GM21423 (cell line): ENCODE results near the gene PAXIP1.
"Not testable (repeated sequence)": the region's sequence is repeated elsewhere in the genome, so short reads cannot be mapped to it uniquely, and the experiment has no call there.

Source experiments
- ATAC-seq: cut with Tn5 transposase; IDR thresholded peaks from one replicate; pipeline ENCODE4 v1.9.1; 2021; ENCODE audit warnings: mild to moderate bottlenecking, moderate library complexity; ENCODE audit not compliant: unreplicated experiment

PAXIP1 gene

DNA sequence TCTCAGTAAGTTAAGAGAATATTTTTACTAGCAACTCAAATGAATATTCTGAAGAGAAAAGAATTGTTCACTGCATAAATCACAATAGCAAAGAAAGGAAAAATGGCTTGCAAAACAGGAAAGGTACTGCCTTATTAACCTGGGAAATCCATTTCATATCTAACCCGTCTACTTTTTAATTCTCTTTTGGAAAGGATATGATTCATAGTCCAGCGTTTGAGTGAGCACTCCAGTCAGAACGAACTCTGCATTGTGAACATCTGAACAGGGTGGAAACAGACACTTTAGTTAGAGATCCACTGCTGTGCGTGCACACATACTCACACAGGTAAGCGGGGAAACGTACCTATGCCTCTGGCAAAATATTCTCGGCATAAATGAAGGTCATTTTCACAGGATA is 56.8 kb downstream of the PAXIP1 start:
- no peak for ATAC-seq

DNA sequence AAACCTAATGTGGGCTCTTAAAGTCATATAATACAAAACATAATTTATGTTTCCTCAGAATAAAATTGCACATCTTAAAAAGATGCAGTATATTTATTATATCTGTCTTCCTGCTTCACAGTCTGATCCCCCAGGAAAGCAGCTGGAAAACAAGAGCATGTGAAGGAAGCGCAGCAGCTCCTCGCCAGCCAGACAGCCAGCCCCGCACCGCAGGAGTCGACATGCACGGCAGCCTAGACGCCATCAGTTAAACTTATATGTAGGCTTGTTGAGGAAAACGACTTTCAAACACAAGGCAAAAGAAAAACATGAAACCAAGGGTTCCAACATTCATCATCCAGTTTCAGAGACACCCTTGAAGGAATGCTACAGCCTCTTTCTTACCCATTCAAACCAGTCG is 59.0 kb downstream of the PAXIP1 start:
- ATAC-seq: no peak

DNA sequence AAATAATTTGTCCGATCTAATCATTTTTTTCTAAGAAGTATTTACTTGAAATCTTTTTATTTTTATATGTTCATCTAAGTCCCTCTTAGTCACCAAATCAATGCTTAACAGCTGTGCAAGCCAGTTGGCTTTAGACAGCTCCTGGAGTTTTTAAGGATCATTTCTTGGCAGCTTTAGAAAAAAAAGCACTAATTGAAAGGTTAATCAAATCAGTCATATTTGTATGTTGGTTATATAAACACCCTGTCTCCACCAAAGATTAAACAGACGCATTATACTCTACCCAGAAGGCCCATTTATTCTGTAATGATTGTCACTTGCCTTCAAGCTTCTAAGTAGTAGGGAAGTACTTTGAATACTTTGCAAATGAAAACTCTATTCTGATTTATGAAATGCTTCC is 60.2 kb downstream of the PAXIP1 start:
- ATAC-seq: no peak

DNA sequence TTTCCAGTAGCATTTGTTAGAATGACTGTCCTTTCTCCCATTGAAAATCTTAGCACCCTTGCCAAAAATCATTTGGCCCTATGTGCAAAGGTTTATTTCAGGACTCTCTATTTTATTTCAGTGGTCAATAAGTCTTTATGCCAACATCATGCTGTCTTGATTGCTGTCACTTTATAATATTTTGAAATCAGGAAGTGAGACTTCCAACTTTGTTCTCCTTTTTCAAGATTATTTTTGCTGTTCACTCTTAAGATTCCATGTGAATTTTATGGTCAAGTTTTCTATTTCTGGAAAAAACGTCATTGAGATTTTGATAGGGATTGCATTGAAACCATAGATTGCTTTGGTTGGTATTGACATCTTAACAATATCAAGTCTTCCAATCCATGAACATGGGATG is 65.1 kb downstream of the PAXIP1 start:
- ATAC-seq: no peak

DNA sequence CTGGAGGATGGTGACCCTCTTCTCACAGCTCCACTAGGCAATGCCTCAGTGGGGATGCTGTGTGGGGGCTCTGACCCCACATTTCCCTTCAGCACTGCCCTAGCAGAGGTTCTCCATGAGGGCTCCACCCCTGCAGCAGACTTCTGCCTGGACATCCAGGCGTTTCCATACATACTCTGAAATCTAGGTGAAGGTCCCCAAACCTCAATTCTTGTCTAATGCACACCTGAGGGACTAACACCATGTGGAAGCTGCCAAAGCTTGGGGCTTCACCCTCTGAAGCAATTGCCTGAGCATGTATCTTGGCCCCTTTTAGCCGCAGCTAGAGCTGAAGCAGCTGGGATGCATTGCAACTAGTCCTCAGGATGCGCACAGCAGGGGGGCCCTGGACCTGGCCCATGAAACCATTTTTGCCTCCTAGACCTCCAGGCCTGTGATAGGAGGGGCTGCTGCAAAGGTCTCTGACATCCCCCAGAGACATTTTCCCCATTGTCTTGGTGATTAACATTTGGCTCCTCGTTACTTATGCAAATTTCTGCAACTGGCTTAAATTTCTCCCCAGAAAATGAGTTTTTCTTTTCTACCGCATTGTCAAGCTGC is 68.5 kb downstream of the PAXIP1 start:
- not testable (repeated sequence) for ATAC-seq

DNA sequence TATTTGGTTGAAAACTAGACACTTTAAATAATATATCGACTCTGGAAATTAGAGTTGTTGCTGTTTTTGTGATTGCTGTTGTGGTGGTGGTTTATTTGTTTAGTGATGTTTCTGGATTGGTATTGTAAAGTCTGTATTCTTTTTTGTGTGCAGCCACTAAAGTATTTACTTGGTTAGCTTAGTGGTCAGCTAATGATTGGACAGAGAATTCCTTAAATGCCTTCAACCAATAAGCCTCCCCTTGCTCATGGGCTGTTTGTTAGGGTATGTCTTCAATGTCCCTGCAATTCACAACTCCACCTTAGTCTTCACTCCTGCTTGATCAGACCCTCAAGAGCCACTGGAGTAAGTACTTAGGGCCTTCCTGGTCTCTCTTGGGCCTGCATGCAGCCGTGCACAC is 71.0 kb downstream of the PAXIP1 start:
- no peak for ATAC-seq

DNA sequence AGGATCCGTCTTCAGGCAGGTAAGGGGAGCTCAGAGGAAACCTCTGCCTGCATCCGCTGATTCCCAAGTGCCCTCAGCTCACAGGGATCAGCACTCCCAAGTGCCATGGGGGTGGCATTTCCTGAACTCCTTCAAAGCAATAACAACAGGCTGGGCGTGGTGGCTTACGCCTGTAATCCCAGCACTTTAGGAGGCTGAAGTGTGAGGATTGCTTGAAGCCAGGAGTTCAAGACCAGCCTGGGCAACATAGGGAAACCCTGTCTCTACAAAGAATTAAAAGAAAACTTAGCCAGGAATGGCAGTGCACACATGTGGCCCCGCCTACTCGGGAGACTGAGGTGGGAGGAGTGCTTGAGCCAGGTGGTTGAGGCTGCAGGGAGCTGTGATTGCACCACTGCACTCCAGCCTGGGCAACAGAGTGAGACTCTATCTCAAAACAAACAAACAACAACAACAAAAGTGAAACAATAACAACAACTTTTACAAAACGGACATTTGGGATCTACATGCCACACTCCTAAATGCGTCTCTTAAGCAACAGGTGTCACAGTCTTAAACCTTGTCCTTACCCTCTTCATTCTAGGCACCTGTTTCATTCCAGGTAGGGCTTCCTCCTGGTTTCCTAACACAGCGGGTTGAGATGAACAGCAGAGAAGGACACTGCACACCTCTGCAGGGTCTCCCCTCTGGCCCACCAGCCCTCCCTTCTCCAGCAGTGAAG is 73.8 kb downstream of the PAXIP1 start:
- ATAC-seq: no peak

DNA sequence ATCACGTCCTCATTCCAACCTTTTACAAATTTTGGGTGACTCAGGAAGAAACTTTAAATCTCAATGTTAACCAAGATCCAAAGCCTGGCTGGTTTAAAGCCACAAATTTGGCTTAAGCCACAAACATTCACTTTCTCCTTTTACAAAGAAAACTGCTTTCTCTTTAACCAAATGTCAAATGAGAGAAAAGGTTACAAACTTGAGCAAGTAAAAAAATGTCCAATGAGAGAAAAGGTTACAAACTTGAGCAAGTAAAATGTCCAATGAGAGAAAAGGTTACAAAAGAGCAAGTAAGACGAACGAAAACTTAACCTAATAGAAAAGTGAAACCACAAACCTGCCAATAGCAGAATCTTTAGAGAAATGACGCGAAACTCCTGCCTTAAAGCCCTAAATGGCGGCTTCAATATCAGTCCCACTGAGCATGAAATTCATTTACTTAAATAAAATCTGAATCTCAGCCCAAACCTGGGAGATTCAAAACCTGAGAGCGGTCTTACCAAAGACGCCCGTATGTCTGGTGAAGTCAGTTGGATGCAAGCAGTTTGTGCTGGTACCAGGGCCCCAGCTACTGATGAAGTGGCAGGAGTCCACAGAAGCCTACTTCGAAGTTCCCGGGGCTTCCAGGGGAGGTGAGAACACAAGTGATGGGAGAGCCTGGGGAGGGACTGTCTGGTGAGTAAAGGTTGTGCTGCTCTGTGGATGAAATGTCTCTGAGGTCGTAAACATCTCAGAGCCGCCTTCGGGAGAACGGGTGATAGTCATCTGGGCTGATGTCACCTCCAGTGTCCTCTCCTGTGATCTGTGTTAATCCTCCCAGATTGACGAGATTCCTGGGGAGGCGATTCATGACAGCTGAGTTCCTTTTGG is 74.6 kb downstream of the PAXIP1 start:
- ATAC-seq: peak; percentile 82

DNA sequence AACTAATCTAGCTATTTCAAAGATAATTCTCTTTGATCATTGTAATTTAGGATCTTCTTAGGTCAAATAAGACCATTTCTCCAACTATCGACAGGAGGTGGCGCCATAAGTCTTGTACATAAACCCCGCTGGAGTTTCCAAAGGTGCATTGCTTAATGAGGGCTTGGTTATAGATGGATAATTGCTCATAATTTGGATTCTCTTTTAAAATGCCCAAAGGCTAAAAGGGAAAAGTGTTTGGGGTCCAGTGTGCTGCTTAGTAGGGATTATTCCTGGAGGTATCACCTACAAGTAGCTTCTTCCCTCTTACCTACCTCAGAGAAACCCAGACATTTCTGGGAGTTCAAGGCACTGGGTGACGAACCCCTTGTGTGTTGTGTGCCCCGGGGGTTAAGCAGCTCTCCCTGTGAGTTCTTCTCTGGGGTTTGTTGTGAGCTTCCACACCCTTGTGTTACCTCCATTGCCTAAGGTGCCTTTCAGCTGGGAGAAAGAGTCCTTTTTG is 75.2 kb downstream of the PAXIP1 start:
- ATAC-seq: peak; percentile 51

DNA sequence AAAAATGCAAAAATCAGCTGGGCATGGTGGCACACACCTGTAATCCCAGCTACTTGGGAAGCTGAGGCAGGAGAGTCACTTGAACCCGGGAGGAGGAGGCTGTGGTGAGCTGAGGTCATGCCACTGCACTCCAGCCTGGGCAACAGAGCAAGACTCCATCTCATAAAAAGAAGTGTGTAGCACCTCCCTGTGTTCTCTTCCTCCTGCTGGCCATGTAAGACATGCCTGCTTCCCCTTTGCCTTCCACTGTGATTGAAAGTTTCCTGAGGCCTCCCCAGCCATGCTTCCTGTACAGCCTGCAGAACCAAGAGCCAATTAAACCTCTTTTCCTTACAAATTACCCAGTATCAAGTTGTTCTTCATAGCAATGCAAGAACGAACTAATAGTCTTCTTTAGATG is 80.5 kb downstream of the PAXIP1 start:
- not testable (repeated sequence) for ATAC-seq

DNA sequence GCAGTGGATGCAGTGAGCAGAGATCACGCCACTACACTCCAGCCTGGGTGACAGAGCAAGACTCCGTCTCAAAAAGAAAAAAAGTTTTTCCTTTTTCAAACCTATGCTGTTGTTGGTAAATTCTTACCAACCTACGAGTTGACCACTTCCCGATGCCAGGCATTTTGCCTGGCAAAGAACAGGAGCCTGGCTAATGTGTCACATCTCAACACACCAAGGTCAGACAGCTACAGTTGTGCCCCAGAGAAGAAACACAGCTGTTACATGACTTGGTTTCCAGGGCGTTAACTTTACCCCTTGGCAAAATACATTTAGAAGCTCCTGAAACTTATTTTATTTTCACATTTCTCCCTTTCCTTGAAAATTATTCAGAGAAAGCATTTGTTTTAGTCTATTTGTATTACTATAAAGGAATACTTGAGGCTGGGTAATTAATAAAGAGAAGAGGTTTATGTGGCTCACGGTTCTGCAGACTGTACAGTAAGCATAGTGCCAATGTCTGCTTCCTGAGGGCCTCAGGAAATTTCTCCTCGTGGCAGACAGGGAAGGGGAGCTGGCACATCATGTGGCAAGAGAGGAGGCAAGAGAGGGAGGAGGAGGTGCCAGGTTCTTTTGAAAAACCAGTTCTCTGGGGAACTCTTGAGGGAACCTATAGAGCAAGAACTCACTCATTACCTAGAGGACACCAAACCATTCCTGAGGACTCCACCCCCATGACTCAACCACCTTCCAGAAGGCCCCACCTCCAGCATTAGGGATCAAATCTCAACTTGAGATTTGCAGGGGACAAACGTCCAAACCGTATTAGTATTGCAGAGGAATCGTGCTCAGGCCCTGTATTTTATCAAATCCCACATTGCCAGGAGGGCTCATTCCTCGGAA is 83.3 kb downstream of the PAXIP1 start:
- no peak for ATAC-seq

DNA sequence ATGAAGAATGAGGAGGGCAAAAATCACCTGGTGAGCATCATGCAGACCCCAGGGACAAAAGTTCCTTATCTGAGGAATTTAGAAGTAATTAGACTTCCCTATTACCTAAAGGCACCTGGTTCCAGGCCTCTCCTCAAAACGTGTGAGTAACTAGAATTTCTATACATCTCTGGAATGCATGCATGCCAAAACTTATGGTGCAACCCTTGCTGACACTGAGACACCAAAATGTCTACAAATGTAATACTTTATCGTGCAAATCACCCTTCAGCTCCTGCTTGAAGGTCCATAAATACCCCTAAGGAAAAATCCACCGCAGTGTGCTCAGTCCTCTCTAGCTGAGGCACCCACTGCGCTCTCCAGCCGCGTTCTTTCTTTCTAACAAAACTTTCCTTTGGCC is 84.2 kb downstream of the PAXIP1 start:
- ATAC-seq: no peak

DNA sequence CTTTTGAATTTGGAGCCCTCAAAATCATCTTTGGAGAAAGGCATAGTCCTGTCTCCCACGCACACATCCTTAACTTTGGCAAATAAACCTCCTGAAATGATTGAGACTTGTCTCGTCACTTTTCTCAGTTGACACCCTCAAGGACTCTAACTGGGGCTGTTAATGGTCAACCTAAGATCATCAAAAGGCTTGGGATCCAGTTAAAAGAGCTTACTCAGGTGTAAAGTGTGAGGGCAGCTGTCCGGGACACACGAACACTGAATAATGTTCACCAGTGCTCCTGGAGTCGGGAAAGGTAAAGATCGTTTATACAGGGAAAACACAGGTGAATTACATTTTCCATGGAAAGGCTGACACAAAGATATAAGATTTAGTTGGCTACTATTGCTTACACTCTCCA is 84.7 kb downstream of the PAXIP1 start:
- ATAC-seq: no peak

DNA sequence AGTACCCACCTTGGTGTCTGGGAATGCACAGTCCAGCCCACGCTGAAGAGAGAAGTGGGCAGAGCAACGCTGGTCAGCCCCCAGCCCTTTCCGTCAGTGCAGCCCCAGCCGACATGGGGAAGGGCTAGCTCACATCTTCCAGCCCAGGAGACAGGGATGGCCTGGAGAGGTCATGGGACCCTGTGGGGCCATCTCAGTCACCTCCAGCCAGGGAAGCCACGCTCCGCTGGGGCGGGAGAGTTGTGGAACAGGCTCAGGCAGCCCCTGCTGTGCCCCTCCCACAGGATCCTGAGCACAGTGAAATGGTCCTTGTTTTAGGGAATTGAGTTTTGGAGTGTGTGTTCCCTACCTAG is 85.1 kb downstream of the PAXIP1 start:
- no peak for ATAC-seq

DNA sequence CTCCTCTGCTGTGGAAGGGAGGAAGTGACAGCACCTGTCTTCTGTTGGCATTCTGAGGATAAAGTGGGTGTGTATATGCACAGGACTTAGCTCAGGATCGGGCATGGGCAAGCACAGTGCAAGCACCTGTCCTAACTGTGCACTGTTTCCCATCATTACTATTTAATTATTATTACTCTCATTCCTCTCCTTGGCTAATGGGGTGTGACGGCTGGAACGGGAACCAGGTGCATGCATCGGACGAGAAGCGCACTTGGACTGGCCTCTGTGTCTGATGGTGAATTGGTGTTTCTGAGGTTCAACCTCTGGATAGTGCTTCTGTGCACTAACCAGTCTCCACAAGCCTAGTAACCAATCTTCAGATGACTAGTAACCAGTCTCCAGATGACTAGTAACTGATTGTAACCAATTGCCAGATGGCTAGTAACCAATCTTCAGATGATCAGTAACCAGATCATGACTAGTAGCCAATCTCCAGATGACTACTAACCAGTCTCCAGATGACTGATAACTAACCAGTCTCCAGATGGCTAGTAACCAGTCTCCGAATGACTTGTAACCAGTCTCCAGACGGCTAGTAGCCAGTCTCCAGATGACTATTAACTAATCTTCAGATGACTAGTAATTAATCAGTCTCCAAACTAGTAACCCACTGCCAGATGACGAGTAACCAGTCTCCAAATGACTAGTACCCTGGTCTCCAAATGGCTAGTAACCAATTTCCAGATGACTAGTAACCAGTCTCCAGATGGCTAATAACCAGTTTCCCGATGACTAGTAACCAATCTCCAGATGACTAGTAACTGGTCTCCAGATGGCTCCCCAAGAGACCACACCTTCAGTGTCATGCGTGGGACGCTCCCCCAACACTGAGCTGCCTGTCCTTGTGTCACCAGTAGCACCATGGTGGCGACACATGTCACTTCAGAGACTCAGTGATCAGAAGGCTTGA is 85.8 kb downstream of the PAXIP1 start:
- ATAC-seq: no peak

DNA sequence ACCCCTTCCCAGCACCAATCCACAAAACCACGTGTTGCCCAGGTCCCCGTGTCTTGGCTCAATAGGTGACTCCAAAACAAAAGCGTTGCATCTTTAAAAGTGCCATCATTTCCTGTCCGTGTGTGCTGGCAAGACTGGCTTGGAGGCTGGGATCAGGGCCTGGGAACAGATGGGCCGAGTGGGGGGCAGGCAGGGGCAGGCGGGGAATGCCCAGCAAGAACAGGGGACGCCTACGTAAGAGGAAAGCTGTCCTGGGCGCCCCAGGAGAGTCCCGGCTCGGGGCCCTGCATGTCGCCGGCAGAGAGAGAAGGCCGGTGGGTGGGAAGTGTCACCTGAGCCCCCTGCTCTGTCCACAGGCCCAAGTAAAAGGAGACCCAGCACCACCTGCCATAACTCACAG is 86.5 kb downstream of the PAXIP1 start:
- no peak for ATAC-seq

DNA sequence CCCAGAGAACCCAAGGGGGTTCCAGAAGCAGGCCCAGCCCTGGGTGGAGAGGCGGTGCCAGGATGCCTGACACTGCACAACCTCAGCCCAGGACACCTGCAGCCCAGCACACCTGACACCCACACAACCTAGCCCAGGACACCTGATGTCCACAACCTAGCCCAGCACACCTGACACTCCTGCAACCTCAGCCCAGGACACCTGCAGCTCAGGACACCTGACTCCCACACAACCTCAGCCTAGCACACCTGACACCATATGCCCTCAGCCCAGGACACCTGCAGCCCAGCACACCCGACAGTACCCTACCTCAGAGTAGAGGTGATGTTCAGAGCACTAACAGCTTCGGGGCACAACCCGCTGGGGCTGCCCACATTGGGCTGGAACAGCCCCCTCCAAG is 87.3 kb downstream of the PAXIP1 start:
- ATAC-seq: no peak

DNA sequence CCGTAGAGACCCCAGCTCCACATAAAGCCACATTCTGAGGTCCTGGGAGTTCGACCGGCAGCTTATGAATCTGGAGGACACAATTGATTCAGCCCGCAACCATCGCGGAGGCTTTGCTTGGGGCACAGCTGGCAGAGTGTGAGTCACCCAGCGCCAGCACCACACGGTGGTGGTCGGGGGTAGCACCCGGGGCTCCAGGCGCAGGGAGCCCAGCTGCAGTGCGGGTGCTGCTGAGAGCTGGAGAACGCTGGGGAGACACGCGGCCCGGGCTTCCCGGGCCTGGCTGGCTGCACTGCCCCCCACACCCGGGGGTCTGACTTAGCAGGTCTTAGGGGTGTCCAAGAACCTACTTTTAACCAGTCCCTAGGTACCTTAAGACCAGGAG is 87.9 kb downstream of the PAXIP1 start:
- no peak for ATAC-seq

DNA sequence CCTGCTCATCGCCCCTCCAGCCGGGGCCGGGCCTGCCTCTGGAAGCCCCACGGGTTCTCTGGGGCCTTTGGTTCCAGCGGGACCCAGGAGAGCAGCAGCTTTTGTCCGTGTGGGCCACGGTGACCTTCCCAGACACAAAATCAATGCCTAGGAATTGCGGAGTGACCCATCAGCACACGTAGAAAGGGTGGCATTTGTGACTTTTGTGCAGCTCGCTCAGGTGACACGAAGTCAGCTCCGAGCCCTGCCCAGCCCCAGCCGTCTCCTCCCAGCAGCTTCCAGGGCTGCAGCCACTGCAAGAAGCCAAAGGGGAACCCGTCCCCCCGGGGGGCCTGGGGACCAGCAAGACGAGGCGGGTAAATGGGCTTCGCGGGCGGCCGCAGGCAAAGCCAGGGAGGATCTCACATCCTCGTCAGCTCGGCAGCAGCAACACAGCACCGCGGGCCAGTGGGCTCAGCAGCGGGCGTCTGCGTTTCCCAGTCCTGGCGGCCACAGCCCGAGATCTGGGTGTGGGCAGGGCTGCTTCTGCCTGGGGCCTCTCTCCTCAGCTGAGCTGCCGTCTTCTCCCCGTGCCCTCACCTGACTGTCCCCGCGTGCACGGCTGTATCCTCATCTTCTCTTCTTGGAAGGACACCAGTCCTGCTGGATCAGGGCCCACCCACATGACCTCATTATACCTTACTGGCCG is 88.5 kb downstream of the PAXIP1 start:
- no peak for ATAC-seq
